Lower leg skin (tissue), 3 donors: ENCODE measurements around the gene SRSF11.

Experiments used
- POLR2A ChIP-seq, 2 donors: fragments of 450-650 bp; IDR thresholded peaks; one replicate each; pipeline ENCODE4 v1.6.1; 2016 to 2017; ENCODE audit warnings: antibody characterized with exemption in 2 of 2, mild to moderate bottlenecking in 1 of 2, moderate library complexity in 1 of 2
- TF ChIP-seq, protein P1 (sequence below), 3 donors: fragments of 450-650 bp; IDR thresholded peaks; one replicate each; pipeline ENCODE4 v1.5.1; 2016; ENCODE audit warnings: antibody characterized with exemption in 3 of 3, mild to moderate bottlenecking in 3 of 3, moderate library complexity in 2 of 3

DNA sequence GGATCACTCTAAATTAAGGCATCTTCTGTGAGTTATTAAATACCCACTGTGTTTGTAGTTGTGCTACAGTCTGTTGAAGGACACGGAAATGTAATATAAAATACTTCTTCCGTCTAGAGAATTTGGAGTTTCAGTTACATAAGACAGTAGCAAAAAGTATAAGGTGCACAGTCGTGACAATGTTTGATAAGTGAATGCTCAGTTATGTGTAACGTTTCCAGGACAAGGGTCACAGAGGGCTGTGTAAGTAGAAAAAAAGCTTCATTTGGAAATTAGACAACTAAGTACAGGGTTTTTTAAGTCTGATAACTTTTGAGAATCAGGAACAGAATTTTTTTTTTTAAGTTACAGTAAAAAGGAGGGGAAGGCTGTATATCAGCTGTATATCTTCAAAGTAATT is 27.5 kb downstream of the SRSF11 start:
- TF ChIP-seq, protein P1, sequence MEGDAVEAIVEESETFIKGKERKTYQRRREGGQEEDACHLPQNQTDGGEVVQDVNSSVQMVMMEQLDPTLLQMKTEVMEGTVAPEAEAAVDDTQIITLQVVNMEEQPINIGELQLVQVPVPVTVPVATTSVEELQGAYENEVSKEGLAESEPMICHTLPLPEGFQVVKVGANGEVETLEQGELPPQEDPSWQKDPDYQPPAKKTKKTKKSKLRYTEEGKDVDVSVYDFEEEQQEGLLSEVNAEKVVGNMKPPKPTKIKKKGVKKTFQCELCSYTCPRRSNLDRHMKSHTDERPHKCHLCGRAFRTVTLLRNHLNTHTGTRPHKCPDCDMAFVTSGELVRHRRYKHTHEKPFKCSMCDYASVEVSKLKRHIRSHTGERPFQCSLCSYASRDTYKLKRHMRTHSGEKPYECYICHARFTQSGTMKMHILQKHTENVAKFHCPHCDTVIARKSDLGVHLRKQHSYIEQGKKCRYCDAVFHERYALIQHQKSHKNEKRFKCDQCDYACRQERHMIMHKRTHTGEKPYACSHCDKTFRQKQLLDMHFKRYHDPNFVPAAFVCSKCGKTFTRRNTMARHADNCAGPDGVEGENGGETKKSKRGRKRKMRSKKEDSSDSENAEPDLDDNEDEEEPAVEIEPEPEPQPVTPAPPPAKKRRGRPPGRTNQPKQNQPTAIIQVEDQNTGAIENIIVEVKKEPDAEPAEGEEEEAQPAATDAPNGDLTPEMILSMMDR (IDR thresholded peaks at IDR 0.05), result no peak
- no peak for TF ChIP-seq POLR2A (IDR thresholded peaks at IDR 0.05)
